Neural progenitor cell (in vitro differentiated cells): Measurements from ENCODE around the gene PAQR5. TPM values are rescaled to one million over a fixed set of nuclear protein-coding genes. Genes with fewer than 3 reads are reported as not detected.

ENCODE experiments used
- DNase-seq: peaks from one replicate; pipeline ENCODE4 v3.0.0-alpha.2; 2016; ENCODE audit warnings: low spot score
- H2AFZ ChIP-seq: fragments of 200-600 bp; sonication (generic); replicated peaks from 2 replicates; pipeline ENCODE4 v1.6.1; 2016; ENCODE audit warnings: antibody characterized with exemption
- H3F3A ChIP-seq: fragments of 200-600 bp; sonication (generic); 2 replicates; pipeline ENCODE4 v1.6.1; 2016; ENCODE audit warnings: antibody characterized with exemption, low read depth
- H3K27ac ChIP-seq: fragments of 200-600 bp; sonication (generic); 2 replicates; pipeline ENCODE4 v1.5.1; 2016; ENCODE audit warnings: mild to moderate bottlenecking
- H3K27me3 ChIP-seq: fragments of 200-600 bp; sonication (generic); 2 replicates; pipeline ENCODE4 v1.6.1; 2016; ENCODE audit warnings: mild to moderate bottlenecking, moderate library complexity
- H3K36me3 ChIP-seq: fragments of 200-600 bp; sonication (generic); 2 replicates; pipeline ENCODE4 v1.5.1; 2016
- H3K4me1 ChIP-seq: fragments of 200-600 bp; sonication (generic); 2 replicates; pipeline ENCODE4 v1.6.1; 2016; ENCODE audit warnings: mixed run types
- H3K4me2 ChIP-seq: fragments of 200-600 bp; sonication (generic); 2 replicates; pipeline ENCODE4 v1.6.1; 2016
- H3K4me3 ChIP-seq: fragments of 200-600 bp; sonication (generic); 2 replicates; pipeline ENCODE4 v1.5.1; 2016
- H3K79me2 ChIP-seq: fragments of 200-600 bp; sonication (generic); 2 replicates; pipeline ENCODE4 v1.6.1; 2016; ENCODE audit warnings: low read depth
- H3K9ac ChIP-seq: fragments of 200-600 bp; sonication (generic); 2 replicates; pipeline ENCODE4 v1.6.1; 2016
- H3K9me3 ChIP-seq: fragments of 200-600 bp; sonication (generic); 2 replicates; pipeline ENCODE4 v1.5.1; 2016; ENCODE audit warnings: low read depth
- H4K20me1 ChIP-seq: fragments of 200-600 bp; sonication (generic); 2 replicates; pipeline ENCODE4 v1.6.1; 2016; ENCODE audit warnings: low read depth
- H3K27ac Mint-ChIP-seq: 3 replicates; pipeline ENCODE4 v1.8.0; 2021; ENCODE audit warnings: mixed read lengths
- H3K27me3 Mint-ChIP-seq: 2 replicates; pipeline ENCODE4 v1.8.0; 2022; ENCODE audit warnings: low read depth, mild to moderate bottlenecking, inconsistent platforms, moderate library complexity, mixed read lengths; ENCODE audit not compliant: insufficient read depth
- H3K36me3 Mint-ChIP-seq: 3 replicates; pipeline ENCODE4 v1.8.0; 2021; ENCODE audit warnings: mixed read lengths
- H3K4me1 Mint-ChIP-seq: 3 replicates; pipeline ENCODE4 v1.8.0; 2021; ENCODE audit warnings: mixed read lengths
- H3K4me3 Mint-ChIP-seq: 3 replicates; pipeline ENCODE4 v1.8.0; 2021; ENCODE audit warnings: mild to moderate bottlenecking, moderate library complexity, mixed read lengths
- H3K9me3 Mint-ChIP-seq: 3 replicates; pipeline ENCODE4 v1.8.0; 2020; ENCODE audit warnings: mixed read lengths
- EZH2 ChIP-seq: fragments of 200-600 bp; sonication (generic); IDR thresholded peaks from 2 replicates; pipeline ENCODE4 v1.6.1; 2017; ENCODE audit warnings: antibody characterized with exemption, mild to moderate bottlenecking, moderate library complexity
- EZH2phosphoT487 ChIP-seq: fragments of 200-600 bp; sonication (generic); IDR thresholded peaks from 2 replicates; pipeline ENCODE4 v1.6.1; 2017; ENCODE audit warnings: antibody characterized with exemption
- total RNA-seq: library from RNA; depleted of rRNA; stranded (reverse); fragments of >200 nt; gene quantifications from 2 replicates; pipeline ENCODE4 v1.2.3, GENCODE V29; 2015; ENCODE audit warnings: low replicate concordance
- TF ChIP-seq, protein P1 (sequence below): fragments of 200-600 bp; sonication (generic); IDR thresholded peaks from 2 replicates; pipeline ENCODE4 v1.5.1; 2017; ENCODE audit warnings: antibody characterized with exemption, mild to moderate bottlenecking

PAQR5 gene
- total RNA-seq, 1 donor from 2014 or later: 1.4 TPM

GRCh38 chr15:69292826-69293420 is 5.8 kb upstream of the PAQR5 start:
- H3K36me3 ChIP-seq: no peaks in the 10 kb centered on the region
- H3K27ac ChIP-seq: no peak overlapping the region
- H3K36me3 Mint-ChIP-seq: no peaks in the 10 kb centered on the region
- no peak overlapping the region for H3K4me3 ChIP-seq
- H3F3A ChIP-seq: no peaks in the 10 kb centered on the region
- no peak overlapping the region for H2AFZ ChIP-seq
- no peak overlapping the region for H3K27ac Mint-ChIP-seq
- no peaks in the 10 kb centered on the region for H3K9me3 Mint-ChIP-seq
- H3K27me3 Mint-ChIP-seq: peaks cover 16% of the 10 kb centered on the region
- no peaks in the 10 kb centered on the region for H3K4me1 ChIP-seq
- no peak overlapping the region for H3K4me2 ChIP-seq
- no peaks in the 10 kb centered on the region for H3K79me2 ChIP-seq
- no peak overlapping the region for H3K9ac ChIP-seq
- H3K9me3 ChIP-seq: no peaks in the 10 kb centered on the region
- TF ChIP-seq EZH2phosphoT487 (no peak), EZH2 (no peak)
- TF ChIP-seq, protein P1, sequence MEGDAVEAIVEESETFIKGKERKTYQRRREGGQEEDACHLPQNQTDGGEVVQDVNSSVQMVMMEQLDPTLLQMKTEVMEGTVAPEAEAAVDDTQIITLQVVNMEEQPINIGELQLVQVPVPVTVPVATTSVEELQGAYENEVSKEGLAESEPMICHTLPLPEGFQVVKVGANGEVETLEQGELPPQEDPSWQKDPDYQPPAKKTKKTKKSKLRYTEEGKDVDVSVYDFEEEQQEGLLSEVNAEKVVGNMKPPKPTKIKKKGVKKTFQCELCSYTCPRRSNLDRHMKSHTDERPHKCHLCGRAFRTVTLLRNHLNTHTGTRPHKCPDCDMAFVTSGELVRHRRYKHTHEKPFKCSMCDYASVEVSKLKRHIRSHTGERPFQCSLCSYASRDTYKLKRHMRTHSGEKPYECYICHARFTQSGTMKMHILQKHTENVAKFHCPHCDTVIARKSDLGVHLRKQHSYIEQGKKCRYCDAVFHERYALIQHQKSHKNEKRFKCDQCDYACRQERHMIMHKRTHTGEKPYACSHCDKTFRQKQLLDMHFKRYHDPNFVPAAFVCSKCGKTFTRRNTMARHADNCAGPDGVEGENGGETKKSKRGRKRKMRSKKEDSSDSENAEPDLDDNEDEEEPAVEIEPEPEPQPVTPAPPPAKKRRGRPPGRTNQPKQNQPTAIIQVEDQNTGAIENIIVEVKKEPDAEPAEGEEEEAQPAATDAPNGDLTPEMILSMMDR: no peak
- no peak overlapping the region for H3K4me3 Mint-ChIP-seq
- DNase-seq: no peak
- H4K20me1 ChIP-seq: no peaks in the 10 kb centered on the region
- peaks cover 33% of the 10 kb centered on the region for H3K27me3 ChIP-seq
- H3K4me1 Mint-ChIP-seq: peaks cover 18% of the 10 kb centered on the region

- Histone ChIP-seq H3K4me1 (no peaks in the 10 kb centered on the region), H2AFZ (no peak overlapping the region), H3K27ac (no peak overlapping the region), H3K9ac (no peak overlapping the region), H3K27me3 (peaks cover 44% of the 10 kb centered on the region), H3K4me3 (no peak overlapping the region), H3K4me2 (no peak overlapping the region), H3F3A (no peaks in the 10 kb centered on the region), H3K36me3 (no peaks in the 10 kb centered on the region), H4K20me1 (no peaks in the 10 kb centered on the region), H3K9me3 (no peaks in the 10 kb centered on the region), H3K79me2 (no peaks in the 10 kb centered on the region)
- DNase-seq: no peak
- H3K27ac Mint-ChIP-seq: no peak overlapping the region
- H3K4me3 Mint-ChIP-seq: no peak overlapping the region
- H3K9me3 Mint-ChIP-seq: no peaks in the 10 kb centered on the region
- TF ChIP-seq EZH2: no peak
- H3K36me3 Mint-ChIP-seq: no peaks in the 10 kb centered on the region
- H3K27me3 Mint-ChIP-seq: peaks cover 14% of the 10 kb centered on the region
- peaks cover 18% of the 10 kb centered on the region for H3K4me1 Mint-ChIP-seq
These were observed 4.7 kb upstream of the PAQR5 start for GRCh38 chr15:69293741-69294615.

- Histone ChIP-seq H3K79me2 (no peaks in the 10 kb centered on the region), H3K4me1 (peaks cover 12% of the 10 kb centered on the region), H3K27ac (no peak overlapping the region), H2AFZ (no peak overlapping the region), H3K36me3 (no peaks in the 10 kb centered on the region), H3K27me3 (peaks cover 67% of the 10 kb centered on the region), H4K20me1 (no peaks in the 10 kb centered on the region), H3F3A (peaks cover 4% of the 10 kb centered on the region), H3K9ac (no peak overlapping the region), H3K9me3 (no peaks in the 10 kb centered on the region), H3K4me3 (no peak overlapping the region), H3K4me2 (no peak overlapping the region)
- no peak for TF ChIP-seq EZH2
- H3K27me3 Mint-ChIP-seq: peaks cover 32% of the 10 kb centered on the region
- no peak overlapping the region for H3K27ac Mint-ChIP-seq
- no peaks in the 10 kb centered on the region for H3K36me3 Mint-ChIP-seq
- peaks cover 15% of the 10 kb centered on the region for H3K4me1 Mint-ChIP-seq
- no peak for DNase-seq
- H3K9me3 Mint-ChIP-seq: no peaks in the 10 kb centered on the region
- H3K4me3 Mint-ChIP-seq: no peak overlapping the region
These were observed 2.1 kb upstream of the PAQR5 start for GRCh38 chr15:69296606-69297005.

DNA sequence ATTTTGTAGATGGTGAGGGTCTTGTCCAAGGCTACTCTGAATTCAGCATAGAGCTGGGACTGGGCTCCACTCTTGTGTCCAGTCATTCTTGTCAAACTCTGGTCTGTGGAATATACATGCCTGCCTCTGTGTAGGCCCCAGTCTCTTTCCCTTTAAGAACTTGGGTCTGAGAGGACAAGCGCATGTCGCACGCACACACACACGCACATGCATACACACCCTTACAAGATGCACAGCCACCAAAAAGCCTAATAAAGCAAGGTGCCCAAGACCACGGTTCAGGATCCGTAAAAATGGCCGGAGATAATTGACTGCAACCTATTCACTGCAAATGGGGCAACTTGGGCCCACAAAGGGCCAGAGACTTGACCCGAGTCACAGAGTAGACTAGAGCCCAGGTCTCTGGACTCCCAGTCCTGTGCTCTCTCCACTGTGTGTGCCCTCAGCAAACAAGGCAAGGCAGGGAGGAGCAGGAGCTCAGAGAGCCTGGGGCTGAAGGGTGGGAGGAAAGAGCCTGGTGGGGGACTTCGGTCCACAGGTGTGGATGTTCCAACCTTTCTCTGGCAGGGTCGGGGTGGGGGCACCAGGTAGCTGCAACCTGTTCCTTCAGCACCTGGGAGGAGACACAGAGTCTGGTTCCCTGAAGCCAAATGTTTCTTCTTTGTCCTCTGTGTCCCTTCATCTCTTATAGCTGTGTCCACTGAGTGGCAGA is 914 bp upstream of the PAQR5 start:
- Histone ChIP-seq H3K4me3 (no peak overlapping the region), H3K27me3 (peaks cover 73% of the 10 kb centered on the region), H3K4me2 (peak overlapping the region; percentile 87), H3K79me2 (no peaks in the 10 kb centered on the region), H3K4me1 (peaks cover 12% of the 10 kb centered on the region), H2AFZ (peak overlapping the region; percentile 96), H3K27ac (no peak overlapping the region), H3K36me3 (no peaks in the 10 kb centered on the region), H3K9ac (no peak overlapping the region), H3K9me3 (no peaks in the 10 kb centered on the region), H4K20me1 (no peaks in the 10 kb centered on the region), H3F3A (peaks cover 4% of the 10 kb centered on the region)
- peaks cover 15% of the 10 kb centered on the region for H3K4me1 Mint-ChIP-seq
- TF ChIP-seq EZH2 (no peak), EZH2phosphoT487 (no peak)
- TF ChIP-seq, protein P1: no peak
- no peak for DNase-seq
- H3K27ac Mint-ChIP-seq: no peak overlapping the region
- H3K36me3 Mint-ChIP-seq: no peaks in the 10 kb centered on the region
- peaks cover 38% of the 10 kb centered on the region for H3K27me3 Mint-ChIP-seq
- no peaks in the 10 kb centered on the region for H3K9me3 Mint-ChIP-seq
- peak overlapping the region; percentile 77 for H3K4me3 Mint-ChIP-seq
